C1 segment of cervical spinal cord (tissue), 14 donors: ENCODE results near the gene RNF145.
"Not testable (repeated sequence)": the region's sequence is repeated elsewhere in the genome, so short reads cannot be mapped to it uniquely, and the experiment has no call there.

Experiments
- DNase-seq, 14 donors: peaks; one replicate each; lab custom pipeline; 2025; lab: John Stamatoyannopoulos, UW

Gene RNF145, protein sequence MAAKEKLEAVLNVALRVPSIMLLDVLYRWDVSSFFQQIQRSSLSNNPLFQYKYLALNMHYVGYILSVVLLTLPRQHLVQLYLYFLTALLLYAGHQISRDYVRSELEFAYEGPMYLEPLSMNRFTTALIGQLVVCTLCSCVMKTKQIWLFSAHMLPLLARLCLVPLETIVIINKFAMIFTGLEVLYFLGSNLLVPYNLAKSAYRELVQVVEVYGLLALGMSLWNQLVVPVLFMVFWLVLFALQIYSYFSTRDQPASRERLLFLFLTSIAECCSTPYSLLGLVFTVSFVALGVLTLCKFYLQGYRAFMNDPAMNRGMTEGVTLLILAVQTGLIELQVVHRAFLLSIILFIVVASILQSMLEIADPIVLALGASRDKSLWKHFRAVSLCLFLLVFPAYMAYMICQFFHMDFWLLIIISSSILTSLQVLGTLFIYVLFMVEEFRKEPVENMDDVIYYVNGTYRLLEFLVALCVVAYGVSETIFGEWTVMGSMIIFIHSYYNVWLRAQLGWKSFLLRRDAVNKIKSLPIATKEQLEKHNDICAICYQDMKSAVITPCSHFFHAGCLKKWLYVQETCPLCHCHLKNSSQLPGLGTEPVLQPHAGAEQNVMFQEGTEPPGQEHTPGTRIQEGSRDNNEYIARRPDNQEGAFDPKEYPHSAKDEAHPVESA

DNA sequence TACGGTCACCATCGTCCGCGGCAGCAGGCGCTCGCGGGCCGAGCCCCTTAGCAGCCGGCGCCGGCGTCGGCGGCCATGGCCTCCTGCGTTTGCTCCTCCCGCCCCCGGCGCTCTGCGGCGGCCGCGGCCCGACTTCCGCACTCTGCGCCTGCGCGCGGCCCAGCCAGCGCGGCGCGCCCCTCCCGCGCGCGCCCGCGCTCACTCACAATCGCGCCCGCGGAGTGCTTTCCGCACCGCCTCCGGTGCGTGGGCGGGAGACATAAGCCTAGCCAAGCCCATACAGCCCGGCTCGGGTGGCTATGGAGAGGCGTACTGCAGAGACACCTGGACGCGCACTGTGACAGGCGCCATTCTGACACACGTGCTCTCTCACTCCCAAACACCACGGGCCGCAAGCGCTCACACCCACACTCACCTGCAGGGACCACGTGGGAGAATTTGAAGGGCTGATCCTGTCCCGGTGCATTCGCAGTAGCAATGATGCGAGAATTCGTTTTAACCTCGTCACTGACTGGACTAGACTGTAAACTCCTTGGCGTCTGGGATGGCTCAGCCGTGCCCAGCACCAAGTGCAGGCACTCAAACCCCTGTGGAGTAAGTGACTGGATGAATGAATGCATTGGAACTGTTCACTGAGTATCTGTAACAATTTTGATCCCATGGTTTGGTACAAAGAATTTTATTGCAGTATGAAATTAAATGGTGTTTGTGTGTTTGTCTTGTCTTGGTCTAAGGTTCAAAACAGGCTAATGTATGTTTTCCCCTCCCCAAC, at the start of gene RNF145:
RNF145 (minus strand) TSS at position 116 of the 772 bp plus-strand sequence. CDS start 5,936 bp downstream, outside the sequence.
- DNase-seq: peak in 13 of 14 donors; percentile 24 to 86 (median 74)

DNA sequence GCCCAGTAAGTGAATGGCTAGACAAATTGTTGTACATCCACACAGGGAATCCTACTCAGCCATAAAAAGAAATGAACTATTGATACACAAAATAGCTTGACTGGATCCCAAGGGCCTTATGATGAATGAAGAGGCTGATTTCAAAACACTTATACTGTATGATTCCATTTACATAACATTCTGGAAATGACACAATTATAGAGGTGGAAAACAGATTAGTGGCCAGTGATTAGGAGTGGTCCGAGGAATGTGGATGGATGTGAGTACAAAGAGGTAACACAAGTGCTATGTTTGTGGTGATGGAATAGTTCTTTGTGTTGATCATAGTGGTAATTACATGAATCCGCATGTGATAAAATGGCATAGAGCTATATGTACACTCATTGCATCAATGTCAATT, 49.0 kb upstream of the RNF145 start:
- no peak for DNase-seq

DNA sequence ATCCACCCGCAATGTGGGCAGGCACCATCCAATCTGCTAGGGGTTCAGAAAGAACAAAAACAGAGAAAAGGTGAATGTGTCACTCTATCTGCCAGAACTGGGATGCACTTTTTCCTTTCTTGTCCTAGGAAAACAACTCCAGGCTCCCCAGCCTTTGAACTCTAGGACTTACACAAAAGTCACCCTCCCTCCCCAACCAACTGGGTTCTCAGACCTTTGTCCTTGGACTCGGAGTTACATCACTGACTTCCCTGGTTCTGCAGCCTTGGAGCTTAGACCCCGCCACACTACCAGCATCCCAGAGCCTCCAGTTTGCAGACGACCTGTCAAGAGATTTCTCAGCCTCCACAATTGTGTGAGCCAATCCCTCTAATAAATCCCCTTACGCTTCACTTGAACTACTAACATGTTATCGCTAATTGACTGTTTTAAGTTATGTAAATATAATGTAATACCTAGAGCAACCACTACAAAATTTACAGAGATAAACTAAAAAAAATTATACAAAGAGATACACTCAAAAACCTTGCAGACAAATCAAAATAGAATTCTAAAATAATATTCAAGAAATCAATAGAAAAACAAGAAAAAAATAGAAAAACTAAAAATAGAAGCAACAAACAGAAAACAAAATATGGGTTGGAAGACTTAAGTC, 48.4 kb upstream of the RNF145 start:
- no peak for DNase-seq

DNA sequence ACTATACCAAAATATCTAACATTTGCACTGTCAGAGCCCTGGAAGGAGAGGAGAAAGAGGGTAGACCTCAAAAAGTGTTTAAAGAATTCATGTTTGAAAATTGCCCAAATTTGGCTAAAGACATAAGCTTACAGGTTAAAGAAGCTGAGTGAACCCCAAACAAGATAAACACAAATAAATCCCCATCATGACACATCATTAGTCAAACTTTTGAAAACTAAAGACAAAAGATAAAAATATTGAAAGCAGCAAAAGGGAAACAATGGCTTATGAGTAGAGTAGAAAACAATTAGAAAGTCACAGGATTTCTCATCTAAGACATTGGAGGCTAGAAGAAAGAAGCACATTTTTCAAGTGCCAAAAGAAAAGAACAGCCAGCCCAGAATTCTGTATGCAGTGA, 47.7 kb upstream of the RNF145 start:
- DNase-seq: no peak

DNA sequence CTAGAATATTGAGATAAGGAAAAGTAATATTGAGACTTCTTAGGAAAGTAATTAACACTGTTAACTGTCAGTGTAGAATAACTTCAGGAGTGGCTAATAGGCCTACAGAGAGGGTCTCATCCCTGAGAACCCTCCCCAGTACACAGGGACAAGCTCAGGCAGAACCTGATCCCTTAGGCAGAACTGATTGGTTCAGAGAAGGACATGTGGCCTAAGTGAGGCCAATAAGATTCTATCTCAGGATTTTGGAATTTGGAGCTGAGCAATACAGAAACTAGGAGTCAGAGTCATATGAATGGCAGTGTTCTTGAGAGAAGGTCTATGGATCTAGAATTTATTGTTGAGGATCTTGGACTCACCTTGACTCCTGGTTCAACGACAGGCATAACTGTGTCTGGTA, 42.8 kb upstream of the RNF145 start:
- no peak for DNase-seq

DNA sequence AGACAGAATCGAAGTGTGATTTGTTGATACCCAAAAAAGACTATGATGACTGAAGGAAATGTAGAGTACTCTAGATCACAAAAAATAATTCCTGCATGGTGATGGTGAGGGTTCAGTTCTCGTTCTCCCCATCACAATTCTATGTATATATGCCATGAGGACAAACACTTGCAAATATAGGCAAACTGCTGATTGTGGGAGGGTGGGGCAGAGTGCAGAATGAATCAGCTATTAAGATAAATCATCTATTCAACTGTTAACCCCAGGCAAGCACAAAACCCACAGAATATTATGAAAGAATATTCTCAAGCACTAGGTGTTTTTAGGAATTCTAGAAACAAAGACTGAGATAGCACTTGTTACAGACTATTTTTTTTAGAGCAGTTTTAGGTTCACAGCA, 39.8 kb upstream of the RNF145 start:
- DNase-seq: no peak

DNA sequence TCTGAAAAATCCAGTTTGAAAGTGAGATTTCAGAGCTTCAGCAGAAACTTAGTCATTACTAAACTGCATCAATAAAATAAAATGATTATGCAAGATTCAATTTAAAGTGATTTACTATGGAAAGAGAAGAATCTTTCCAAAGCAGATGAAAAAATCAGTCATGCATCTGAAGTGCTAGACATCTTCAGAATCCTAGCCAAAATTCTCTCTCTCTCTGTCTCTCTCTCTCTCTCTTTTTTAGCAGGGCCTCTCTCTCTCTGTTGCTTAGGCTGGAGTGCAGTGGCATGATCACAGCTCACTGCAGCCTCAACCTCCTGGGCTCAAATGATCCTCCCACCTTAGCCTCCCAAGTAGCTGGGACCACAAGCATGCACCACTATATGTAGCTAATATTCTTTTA, 35.5 kb upstream of the RNF145 start:
- DNase-seq: no peak

DNA sequence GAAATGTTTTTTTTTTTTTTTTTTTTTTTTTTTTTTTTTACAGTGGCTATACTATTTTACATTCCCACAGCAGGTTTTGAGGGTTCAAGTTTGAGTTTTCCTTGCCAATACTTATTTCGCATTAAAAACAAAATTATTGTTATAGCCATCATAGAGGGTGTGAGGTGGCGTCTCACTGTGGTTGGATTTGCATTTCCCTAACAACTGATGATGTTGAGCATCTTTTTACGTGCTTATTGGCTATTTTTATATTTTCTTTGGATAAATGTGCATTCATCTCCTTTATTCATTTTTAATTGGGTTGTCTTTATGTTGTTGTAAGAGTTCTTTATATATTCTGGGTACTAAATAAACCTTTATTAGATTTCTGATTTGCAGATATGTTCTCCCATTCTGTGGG, 34.8 kb upstream of the RNF145 start:
- DNase-seq: no peak

DNA sequence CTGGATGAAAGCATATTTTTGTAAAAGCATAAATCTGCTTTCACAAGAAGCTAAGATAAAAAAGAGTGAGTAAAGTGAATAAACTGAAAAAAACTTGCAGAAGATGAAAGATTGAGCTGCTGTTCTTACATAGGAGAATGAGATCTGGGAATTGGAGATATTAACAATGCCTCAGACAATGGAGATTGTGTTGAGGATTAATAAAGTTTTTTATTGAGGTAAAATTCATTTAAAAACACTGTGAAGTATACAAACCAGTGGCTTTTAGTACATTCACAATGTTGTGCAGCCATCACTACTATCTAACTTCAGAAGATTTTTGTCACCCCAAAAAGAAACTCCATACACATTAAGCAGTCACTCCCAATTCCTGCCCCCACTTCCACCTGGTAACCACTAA, 34.0 kb upstream of the RNF145 start:
- DNase-seq: no peak

DNA sequence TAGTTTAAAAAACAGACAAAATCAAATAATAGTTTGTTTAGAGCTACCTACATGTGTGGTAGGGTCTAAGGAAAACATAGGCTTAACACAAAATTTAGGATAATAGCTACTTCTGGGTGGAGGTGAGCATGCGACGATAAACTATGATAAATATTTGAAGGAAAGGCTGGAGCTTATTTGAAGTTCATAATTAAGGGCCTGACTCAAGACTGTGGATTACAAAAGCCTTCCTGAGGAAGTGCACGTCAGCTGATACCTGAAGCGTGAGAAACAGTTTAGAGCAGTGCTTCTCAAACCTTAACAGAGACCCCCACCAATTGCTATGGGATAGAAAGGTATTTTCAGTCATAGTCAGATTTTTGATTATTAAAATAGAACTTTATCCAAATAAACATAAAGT, 33.3 kb upstream of the RNF145 start:
- no peak for DNase-seq

DNA sequence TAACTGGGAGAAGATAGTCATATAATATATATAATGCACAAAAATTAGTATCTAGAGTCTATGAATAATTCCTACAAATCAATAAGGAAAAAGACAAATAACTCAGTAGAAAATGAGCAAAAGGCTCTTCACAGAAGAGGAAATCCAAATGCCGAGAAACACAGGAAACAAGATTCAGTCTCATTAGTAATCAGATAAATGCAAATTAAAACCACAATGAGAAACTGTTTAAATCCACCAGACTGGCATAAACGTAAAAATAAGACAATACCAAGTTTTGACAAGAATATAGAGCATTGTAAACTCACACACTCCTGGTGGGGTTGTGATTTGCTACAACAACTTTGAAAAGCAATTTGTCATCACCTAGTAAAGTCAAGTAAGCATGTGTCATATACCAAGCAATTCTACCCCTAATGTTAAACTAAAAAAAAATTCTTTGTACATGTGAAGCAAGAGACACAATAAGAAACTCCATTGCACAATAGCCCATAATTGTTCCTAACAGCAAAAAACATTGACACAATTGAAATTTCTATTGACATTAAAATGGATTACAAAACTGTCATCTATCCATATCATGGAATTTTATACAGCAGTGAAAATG, 32.7 kb upstream of the RNF145 start:
- no peak for DNase-seq

DNA sequence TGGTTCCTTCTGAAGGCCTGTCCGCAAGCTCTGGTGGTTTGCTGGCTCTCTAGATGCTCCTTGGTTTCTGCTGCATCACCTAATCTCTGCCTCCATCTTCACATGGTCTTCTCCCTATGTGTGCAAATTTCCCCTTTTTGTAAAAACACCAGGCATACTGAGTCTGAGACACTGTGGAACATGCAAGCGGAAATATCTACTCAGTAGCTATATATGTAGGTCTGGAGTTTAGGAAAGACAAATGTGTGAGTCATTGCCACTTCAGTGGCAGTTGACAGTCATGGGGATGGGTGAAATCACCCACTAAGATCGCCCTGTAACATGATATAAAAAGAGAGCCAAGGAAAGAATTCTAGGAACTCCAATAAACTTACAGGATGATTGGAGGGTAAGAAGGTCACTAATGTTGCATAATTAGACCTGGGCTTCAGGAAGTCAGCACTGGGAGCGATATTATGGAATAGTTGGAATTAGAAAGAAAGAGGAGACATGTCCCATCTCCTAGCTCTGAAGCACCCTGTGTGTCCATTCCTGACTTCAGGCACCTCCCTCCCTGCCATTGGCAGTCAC, 31.0 kb upstream of the RNF145 start:
- no peak for DNase-seq

DNA sequence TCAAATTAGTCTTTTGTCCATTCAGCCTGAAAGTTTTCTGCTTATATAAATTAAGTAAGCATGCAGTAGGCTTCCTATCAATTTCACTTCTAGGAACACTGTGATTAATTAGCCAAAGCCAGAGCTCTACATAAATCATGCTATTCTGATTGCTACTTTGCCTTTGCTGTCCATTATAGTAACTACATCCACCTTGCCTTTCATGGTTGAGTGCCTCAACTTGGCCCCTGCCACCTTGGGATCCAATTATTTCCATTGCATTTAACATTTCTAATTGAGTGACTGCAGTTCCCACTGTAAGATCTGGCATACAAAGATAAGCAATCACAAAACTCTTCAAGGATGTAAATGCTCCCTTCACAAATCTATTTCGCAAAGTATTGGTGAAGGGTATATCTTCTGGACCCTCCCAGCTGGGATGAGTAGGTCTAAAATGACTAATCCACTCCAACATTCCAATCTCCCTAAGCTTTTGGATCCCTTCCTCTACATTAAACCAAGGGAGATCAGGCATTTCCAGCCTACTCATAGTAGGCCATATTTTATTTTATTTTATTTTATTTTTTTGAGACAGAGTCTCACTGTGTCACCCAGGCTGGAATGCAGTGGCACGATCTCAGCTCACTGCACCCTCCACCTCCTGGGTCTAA, 26.6 kb upstream of the RNF145 start:
- not testable (repeated sequence) for DNase-seq

DNA sequence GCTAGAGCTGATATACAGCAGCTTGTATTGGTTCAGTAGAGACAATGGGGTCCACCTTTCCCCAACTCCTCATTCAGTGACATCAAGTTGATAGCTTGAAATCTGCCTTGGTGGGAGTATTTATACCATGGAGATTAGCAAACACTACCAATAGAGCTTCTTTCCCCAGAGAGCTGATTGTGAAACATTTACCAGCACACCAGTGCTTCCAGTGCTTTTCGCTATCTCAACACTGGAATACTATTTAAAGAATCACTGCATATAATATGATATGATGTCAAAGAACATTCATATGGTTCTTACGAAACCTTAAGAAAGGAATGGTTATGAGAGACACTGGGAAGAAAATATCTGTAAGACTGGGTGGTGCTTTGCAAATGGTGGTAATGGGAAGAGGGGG, 21.8 kb upstream of the RNF145 start:
- no peak for DNase-seq

DNA sequence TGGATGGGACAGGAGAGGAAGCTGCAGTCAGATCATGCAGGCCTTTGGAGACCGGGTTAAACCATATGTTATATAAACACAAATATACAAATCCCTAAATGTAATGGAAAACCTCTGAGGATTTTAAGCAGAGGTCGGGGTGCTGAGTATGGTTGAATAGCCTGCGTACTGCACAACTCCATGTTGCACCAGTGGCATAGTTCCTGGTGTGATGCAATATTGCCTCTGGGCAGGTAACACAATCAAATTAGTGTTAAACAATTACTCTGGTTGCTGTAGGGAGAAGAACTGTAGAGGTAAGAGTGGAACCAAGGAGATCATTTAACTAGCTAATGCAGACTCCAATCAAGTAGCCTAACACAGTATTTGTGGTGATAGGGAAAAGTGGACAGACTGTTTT, 21.3 kb upstream of the RNF145 start:
- no peak for DNase-seq

DNA sequence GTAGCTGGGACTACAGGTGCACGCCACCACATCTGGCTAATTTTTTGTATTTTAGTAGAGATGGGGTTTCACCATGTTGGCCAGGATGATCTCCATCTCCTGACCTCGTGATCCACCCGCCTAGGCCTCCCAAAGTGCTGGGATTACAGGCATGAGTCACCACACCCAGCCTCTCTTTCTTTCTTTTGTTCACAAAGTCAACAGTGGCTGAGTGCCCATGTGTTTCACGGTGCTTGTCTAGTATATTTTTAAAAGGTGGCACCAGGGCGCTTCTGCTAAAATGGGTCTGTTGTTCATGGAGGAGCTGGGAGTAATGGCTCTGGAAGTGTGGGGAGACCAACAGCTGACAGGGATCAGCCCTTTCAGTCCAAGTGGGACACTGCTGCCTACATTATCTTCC, 18.7 kb upstream of the RNF145 start:
- DNase-seq: not testable (repeated sequence)

DNA sequence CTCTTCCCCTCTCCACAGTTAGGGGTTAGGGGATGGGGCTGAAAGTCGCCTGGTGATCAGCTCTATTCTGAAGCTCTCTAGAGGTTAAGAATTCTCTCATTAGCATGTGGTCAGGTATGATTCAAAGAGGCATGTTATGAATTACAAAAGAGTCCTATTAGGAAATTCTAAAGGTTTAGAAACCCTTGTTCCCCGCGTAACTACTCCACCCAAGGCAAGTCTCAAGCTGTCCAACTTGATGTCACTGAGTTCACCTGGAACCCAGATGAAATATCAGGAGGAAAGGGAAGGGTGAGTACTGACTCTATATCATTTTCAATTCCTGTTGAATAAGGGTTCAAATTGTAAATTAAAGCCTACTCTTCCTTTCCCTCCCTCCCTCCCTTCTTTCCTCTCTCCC, 18.1 kb upstream of the RNF145 start:
- no peak for DNase-seq

DNA sequence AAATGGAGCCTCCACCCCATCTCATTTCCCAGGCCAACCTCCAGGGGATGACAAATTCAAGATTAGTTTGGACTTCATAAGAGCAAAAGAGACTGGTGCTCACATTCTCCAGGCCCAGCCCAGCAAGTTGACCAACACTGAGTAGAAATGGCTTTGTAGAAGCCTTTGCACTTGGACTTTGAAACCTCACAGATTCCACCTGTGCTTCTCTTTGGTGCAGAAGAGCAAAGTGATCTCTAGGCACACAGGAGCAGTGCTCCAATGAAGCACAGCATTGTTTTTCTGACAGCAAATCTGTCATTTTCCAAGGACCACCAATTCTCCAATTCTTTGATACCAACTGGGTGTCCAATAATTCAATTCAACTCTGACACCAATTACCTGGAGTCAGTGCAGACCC, 17.1 kb upstream of the RNF145 start:
- DNase-seq: no peak

DNA sequence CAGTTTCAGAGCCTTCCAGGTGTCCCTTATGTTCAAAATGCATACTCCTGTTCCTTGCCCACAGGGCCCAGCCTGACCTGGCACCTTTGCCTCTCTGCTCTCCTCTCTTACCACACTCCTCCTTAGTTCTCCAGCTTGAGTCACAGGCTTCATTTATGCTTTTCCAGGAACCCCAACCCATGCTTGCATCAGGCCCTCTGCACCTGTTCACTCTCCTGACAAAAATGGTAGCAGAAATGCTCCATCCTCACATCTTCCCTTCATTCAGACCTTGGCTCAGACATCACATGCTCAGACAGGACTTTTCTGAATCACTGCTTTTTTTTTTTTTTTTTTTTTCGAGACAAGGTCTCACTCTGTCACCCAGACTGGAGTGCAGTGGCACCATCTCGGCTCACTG, 15.1 kb upstream of the RNF145 start:
- no peak for DNase-seq

DNA sequence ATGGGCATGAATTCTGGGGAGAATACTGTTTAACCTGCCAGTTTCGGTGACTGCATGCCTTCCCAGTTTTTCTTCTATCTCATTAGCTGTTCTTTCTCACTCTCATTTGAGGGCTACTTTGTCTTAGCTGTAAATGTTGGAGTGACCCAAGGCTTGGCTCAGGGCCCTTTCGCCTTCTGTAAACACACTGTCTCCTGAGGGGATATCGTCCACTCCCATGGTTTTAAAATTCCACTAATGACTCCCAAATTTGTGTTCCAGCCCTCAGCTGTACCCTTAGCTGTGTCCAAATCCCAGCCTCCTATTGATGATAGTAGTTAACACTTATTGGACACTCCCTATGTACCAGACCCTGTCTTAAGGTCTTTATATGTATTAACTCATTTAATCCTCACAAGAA, 14.1 kb upstream of the RNF145 start:
- no peak for DNase-seq

DNA sequence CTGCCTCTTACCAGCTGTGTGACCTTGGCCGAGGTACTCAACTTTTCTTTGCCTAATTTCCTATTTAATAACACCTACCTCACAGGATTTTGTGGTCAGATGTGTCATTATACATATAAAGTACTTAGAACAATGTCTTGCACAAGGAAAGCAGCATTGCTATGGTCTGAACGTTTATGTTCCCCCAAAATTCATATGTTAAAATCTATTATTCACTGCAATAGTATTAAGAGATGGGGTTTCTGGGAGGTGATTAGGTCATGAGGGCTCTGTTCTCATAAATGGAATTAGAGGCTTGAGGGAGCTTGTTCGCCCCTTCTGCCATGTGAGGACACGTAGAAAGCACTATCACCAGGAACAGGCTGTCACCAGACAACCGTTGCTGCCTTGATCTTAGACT, 10.9 kb upstream of the RNF145 start:
- no peak for DNase-seq
